H4 (cell line): ENCODE data around the gene EXTL2. TPM values are rescaled to one million over a fixed set of nuclear protein-coding genes. Genes with fewer than 3 reads are reported as not detected.
A peak's percentile ranks its signal among the peaks of the same experiment; 100 is the strongest.
"Not testable (repeated sequence)": the region's sequence is repeated elsewhere in the genome, so short reads cannot be mapped to it uniquely, and the experiment has no call there.

Experiments used
- DNase-seq: peaks from one replicate; pipeline ENCODE4 v3.0.0-alpha.2; 2015; ENCODE audit warnings: low spot score
- total RNA-seq: library from RNA; depleted of rRNA; stranded (reverse); fragments of >200 nt; shearing (Covaris generic); gene quantifications from 2 replicates; pipeline ENCODE4 v1.2.3, GENCODE V29; 2014; rRNA removed

The EXTL2 gene, protein sequence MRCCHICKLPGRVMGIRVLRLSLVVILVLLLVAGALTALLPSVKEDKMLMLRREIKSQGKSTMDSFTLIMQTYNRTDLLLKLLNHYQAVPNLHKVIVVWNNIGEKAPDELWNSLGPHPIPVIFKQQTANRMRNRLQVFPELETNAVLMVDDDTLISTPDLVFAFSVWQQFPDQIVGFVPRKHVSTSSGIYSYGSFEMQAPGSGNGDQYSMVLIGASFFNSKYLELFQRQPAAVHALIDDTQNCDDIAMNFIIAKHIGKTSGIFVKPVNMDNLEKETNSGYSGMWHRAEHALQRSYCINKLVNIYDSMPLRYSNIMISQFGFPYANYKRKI
- total RNA-seq = 21.8 and 31.1 TPM in 2 replicates

DNA sequence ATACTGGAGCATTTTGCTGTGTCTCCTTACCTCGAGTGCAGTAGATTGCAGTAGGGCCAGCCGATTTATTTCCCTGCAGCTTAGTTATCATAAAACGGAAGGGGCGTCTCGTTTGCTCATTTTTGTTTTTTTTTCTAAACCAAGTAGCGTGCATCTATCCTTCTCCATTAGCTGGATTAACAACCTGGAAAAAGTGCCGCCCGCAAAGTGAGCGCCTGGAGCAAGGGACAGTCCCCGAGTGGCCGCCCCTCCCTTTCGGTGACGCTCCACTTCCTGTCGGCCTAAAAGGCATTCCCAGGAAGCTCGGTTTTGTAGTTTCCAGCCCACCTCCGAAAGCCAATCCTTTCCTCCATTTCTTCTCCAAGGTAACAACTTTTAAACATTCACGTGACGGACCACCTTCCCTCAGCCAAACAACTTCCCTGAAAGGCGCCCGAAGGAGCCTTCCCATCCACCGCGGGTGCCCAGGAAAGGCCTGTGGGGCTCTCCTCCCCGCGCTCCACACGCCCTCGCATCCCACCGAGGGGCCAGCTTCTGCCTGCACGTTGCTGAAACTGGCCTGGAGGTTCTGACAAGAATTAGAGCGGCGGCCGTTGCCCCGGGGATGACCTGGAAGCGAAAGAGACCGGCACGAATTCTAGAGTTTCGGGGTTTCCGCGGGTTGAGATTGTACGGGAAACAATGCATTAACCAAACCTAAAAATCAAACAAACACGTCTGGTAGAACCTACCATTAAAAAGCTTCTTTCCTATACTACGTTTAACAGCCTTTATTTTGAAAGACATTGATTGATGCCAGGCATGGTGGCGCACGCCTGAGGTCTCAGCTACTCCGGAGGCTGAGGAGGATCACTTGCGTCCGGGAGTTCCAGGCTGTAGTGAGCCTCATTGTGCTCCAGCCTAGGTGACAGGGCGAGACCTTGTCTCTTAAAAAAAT is at the start of gene EXTL2:
Gene EXTL2 (minus strand): TSS at position 240 of the 937 bp plus-strand sequence. CDS start 6,085 bp downstream, outside the sequence.
- DNase-seq = peak; percentile 93

DNA sequence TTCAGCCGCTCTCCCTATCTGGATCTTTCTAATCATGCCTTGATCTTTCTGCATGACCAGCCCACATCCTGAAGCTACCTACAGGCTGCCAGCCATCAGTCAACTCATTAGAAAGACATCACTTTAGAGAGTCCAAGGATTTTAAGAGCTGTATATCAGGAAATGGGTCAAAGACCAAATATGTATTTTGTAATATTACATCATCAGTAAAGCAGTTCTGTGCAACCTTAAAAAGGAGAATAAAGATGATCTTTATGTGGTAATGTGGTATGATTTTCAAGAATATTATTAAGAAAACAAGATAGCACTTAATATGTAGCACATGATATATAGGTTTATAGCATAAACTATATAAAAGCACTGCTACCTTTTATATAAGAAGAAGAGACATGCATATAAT is 48.9 kb upstream of the EXTL2 start:
- DNase-seq = no peak

- DNase-seq = no peak
These were observed 47.8 kb upstream of the EXTL2 start for GRCh38 chr1:100942304-100943046.

GRCh38 chr1:100941580-100942216 is 47.1 kb upstream of the EXTL2 start:
- DNase-seq = no peak

DNA sequence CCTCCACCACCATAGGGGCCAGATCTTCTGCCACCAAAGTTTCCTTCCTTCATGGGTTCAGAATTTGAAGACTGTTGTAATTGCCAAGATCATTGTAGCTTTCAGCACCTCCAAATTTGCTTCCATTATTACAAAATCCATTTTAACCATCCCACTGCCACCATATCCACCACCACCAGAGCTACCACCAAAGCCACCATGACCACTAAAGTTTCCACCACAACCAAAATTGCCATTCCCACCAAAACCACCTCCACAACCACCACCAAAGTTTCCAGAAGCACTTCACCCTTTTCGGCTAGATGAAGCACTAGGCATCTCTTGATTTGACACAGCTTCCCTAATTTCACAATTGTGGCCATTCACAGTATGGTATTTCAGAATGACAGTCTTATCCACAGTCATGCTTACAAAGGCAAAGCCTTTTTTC is 46.5 kb upstream of the EXTL2 start:
- DNase-seq = no peak

- DNase-seq = no peak
These were observed 41.7 kb upstream of the EXTL2 start for GRCh38 chr1:100936194-100936967.

- not testable (repeated sequence) for DNase-seq
These were observed 38.9 kb upstream of the EXTL2 start for GRCh38 chr1:100933555-100933954.

DNA sequence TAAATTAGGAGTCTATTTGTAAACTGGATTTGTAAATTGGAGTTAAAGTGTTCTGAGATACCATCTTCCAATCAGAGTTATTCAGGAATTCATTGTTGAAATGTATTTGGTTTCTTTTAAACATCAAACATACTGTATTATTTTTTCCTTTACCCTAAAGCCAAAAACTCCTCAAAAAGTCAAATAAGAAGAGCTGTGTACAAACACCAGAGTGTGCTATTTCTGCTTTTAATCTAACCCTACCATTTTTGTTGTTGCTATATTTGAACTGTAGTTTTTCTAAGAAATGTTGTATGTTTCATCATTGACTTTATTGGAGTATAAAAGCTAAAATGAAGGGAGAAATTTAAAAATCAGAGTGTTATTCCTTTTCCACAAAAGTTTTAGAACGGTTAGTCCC is 37.1 kb upstream of the EXTL2 start:
- DNase-seq = no peak

- no peak for DNase-seq
These were observed 35.9 kb upstream of the EXTL2 start for GRCh38 chr1:100930494-100930893.

DNA sequence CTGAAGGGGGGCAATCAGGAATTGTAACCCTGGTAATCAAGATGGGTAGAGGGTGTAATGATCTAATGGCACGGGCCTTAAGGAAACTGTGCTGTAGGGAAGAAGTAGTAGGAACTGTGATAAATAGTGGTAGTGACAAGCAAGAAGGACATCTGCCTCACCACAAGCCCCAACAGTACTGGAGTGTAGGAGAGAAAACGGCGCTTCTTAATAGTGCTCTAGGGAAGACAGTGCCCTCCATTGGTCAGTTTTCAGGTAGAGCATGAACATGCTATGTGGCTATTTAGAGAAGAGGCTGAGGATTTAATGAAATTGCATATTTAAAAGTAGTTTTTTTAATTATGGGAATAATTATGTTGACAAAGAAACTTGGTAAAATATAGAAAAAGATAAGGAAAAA is 33.5 kb upstream of the EXTL2 start:
- no peak for DNase-seq

DNA sequence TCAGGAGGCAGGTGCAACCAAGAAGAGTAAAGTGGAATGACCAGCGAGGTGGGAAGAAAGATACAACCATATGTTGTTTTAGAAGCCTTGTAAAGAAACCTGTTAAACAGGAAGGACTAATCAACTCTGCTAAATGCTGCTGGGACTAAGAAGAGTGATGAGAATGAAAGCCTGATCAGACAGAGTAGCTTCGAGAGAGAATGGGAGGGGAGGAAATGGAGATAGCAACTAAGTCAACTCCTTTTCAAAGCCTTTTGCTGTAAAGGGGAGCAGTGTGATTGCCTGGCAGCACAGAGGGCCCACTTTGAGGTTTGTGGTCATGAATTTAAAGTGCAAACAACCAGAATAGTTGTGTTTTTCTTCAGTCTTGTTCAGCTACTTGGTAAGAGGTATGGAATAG is 32.6 kb upstream of the EXTL2 start:
- no peak for DNase-seq

- DNase-seq = no peak
These were observed 31.6 kb upstream of the EXTL2 start for GRCh38 chr1:100926240-100926639.

- no peak for DNase-seq
These were observed 30.3 kb upstream of the EXTL2 start for GRCh38 chr1:100924991-100925390.

DNA sequence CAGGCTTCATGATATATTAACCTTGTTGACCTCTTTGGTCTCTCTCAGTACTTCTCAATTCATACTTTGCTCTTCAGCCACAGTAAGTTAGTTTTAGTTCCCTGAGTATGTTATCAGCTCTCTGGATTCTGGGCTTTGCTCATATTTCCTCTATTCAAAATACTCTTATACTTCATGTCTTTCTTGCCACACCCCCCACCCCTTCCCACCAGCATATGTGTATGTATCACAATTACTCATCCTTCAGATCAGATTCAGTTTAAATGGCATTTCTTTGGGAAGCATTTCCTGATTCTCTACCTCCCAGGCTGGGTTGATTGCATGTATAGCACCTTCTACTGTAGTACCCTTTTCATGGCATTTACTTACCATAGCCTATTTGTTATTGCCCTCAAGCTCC is 29.6 kb upstream of the EXTL2 start:
- no peak for DNase-seq

DNA sequence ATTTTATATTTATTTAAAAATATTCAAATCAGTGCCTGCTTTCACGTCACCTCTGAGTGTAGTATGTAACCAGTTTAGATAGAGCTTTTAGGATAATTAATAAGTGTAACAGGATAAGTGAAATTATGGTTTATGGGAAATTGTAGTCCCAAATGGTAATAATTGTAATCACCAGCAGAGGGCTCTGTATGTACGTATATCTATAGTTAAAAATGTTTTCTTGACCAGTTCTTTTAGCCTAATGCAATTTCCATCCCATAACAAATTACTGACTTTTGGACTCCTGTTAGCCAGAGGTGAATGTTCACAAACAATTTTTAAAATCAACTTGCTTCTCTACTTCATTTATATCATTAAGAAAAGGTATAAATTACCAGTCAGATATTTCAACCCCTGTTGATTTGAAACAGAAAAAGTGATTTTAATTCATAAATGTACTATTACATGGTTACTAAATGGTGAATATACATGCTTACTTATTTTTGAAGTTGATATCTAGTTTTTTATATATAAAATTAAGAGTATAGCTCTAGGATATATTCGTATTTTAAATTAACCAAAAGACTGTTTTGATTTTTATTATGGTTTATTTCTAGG is 26.6 kb upstream of the EXTL2 start:
- DNase-seq = peak; percentile 29

DNA sequence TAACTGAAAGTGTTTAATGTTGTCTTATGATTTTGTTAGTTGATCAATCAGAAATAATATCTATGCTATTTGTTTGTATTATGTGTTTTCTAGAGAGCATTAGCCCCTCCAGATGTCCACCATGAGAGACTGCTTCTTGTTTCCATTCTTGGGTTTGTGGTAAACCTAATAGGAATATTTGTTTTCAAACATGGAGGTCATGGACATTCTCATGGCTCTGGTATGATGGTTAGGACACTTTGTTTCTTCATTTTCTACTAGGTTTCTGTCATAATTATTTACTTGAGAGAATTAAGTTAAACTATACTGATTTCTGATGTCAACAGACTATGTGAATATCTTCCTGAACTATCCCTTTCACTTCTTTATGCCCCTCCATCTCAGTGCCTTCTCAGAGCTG is 17.4 kb upstream of the EXTL2 start:
- no peak for DNase-seq

DNA sequence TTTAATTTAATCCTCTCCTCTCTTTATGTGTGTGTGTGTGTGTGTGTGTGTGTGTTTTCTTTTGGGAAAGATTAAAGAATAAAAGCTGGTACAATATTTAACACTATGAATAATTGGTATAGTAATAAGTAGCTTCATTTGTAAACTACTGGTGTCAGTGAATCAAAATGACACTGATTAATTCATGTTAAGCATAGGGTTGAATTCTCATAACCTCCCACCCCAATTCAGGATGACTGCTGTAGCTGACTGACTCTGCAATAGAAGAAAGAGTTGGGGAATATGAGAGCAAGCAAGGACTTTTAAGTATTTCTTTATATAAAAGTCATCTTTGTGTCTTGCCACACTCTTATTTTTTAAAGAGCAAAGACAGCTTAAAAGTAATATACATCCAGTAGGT is 14.4 kb upstream of the EXTL2 start:
- DNase-seq = no peak

GRCh38 chr1:100907887-100908286 is 13.2 kb upstream of the EXTL2 start:
- no peak for DNase-seq

DNA sequence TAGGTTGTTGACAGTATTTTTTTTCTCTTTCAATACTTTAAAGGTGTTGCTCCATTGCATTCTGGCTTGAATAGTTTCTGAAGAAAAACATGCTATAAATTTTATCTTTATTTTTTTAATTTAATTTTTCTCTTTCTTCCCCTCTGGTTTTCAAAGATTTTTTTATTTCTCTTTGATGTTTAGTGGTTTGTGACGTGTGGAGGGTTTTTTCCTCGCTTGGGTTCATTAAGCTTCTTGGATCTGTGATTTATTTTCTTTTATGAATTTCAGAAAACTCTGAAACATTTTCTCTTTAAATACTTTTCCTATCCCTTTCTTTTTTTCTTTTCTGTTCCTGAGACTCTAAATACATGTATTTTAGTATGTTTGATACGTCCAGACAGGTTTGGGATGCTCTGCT is 10.5 kb upstream of the EXTL2 start:
- DNase-seq = no peak

DNA sequence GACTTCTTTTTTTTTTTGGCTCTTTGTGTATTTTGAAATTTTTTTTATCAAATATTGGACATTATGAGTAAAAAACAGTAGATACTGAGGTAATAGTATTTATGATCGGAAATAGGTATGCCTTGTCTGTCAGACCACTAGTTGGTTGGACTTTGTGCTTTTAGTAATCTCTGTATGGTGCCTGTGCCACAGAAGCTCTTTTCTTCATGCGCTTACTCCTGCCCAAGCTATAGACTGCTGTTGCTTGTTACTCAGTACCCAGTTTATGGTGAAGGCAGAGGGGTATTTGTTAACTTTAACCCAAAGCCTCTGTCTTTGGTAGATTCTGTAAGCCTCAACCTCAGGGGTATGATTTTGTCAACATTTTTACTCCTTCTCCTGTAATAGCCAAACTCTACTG is 9.9 kb upstream of the EXTL2 start:
- DNase-seq = no peak
